ENCODE results near the gene ZNF471. TPM values are rescaled to one million over a fixed set of nuclear protein-coding genes. Genes with fewer than 3 reads are reported as not detected.

ZNF471 gene
- 14.9 TPM for total RNA-seq

- DNase-seq (ENCODE audit: low spot score): peak; percentile 99
Observed at GRCh38 chr19:56507446-56508289, at the start of gene ZNF471. Gene ZNF471, plus strand, starts transcription at chr19:56507855. Its CDS starts 3,717 bp downstream, at chr19:56511572.

- DNase-seq (ENCODE audit: low spot score): no peak
Observed at GRCh38 chr19:56474308-56474707, 33.3 kb upstream of the ZNF471 start.

- DNase-seq (ENCODE audit: low spot score): no peak
Observed at GRCh38 chr19:56476093-56476492, 31.6 kb upstream of the ZNF471 start.

- no peak for DNase-seq (ENCODE audit: low spot score)
Observed at GRCh38 chr19:56476651-56477428, 30.8 kb upstream of the ZNF471 start, which contains the start of gene ZNF667. Gene ZNF667, minus strand, starts transcription at chr19:56477345. Its CDS starts 14,975 bp downstream, at chr19:56462370.

- peak; percentile 92 for DNase-seq (ENCODE audit: low spot score)
Observed at GRCh38 chr19:56477429-56478338, 30.0 kb upstream of the ZNF471 start.

- DNase-seq (ENCODE audit: low spot score): no peak
Observed at GRCh38 chr19:56491399-56491798, 16.3 kb upstream of the ZNF471 start.

GRCh38 chr19:56504581-56504980 lies 3.1 kb upstream of the ZNF471 start:
- DNase-seq (ENCODE audit: low spot score): no peak

GRCh38 chr19:56508290-56508778 lies 679 bp downstream of the ZNF471 start:
- DNase-seq (ENCODE audit: low spot score): no peak

- no peak for DNase-seq (ENCODE audit: low spot score)
Observed at GRCh38 chr19:56525214-56525860, 17.7 kb downstream of the ZNF471 start.

- DNase-seq (ENCODE audit: low spot score): no peak
Observed at GRCh38 chr19:56537442-56537841, 29.8 kb downstream of the ZNF471 start.

GRCh38 chr19:56538254-56538760 lies 30.7 kb downstream of the ZNF471 start:
- peak; percentile 92 for DNase-seq (ENCODE audit: low spot score)

- peak; percentile 10 for DNase-seq (ENCODE audit: low spot score)
Observed at GRCh38 chr19:56538761-56539263, 31.2 kb downstream of the ZNF471 start, which contains the start of gene ZFP28. Gene ZFP28, plus strand, starts transcription at chr19:56538948. Its CDS starts 71 bp downstream, at chr19:56539019.

- no peak for DNase-seq (ENCODE audit: low spot score)
Observed at GRCh38 chr19:56543776-56544175, 36.1 kb downstream of the ZNF471 start.

GRCh38 chr19:56547535-56547934 lies 39.9 kb downstream of the ZNF471 start:
- DNase-seq (ENCODE audit: low spot score): no peak

GRCh38 chr19:56554272-56554869 lies 46.7 kb downstream of the ZNF471 start:
- no peak for DNase-seq (ENCODE audit: low spot score)

GRCh38 chr19:56562766-56563165 lies 55.1 kb downstream of the ZNF471 start:
- no peak for DNase-seq (ENCODE audit: low spot score)

- peak; percentile 19 for DNase-seq (ENCODE audit: low spot score)
Observed at GRCh38 chr19:56566904-56567273, 59.2 kb downstream of the ZNF471 start.

GRCh38 chr19:56567274-56568120 lies 59.8 kb downstream of the ZNF471 start, which contains the start of gene ZNF470:
Gene ZNF470, plus strand, starts transcription at chr19:56567468. Its CDS starts 2,844 bp downstream, at chr19:56570312.
- DNase-seq (ENCODE audit: low spot score): peak; percentile 96

- no peak for DNase-seq (ENCODE audit: low spot score)
Observed at GRCh38 chr19:56572589-56572988, 64.9 kb downstream of the ZNF471 start.

Data from mucosa of gallbladder (tissue), 1 donor.